ENCODE results near the gene SEM1.

DNA sequence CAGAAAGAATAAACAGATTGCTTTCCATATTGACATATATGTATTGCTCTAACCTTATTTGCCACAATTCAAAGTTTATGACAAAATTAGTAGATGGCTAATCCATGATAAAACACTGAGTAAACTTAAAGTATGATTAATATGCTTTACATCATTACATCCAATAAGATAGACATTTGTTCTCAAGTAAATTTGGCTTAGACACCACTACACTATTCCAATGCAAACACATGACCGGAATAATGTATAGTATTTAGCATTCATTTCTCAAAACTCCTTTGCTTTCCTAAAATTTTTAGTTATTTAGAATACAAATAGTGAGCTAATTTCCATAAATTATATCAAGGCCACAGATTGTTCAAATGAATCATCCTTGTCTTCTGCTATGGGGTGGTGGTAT lies 20.2 kb downstream of the SEM1 start:
- TF ChIP-seq, protein P1, sequence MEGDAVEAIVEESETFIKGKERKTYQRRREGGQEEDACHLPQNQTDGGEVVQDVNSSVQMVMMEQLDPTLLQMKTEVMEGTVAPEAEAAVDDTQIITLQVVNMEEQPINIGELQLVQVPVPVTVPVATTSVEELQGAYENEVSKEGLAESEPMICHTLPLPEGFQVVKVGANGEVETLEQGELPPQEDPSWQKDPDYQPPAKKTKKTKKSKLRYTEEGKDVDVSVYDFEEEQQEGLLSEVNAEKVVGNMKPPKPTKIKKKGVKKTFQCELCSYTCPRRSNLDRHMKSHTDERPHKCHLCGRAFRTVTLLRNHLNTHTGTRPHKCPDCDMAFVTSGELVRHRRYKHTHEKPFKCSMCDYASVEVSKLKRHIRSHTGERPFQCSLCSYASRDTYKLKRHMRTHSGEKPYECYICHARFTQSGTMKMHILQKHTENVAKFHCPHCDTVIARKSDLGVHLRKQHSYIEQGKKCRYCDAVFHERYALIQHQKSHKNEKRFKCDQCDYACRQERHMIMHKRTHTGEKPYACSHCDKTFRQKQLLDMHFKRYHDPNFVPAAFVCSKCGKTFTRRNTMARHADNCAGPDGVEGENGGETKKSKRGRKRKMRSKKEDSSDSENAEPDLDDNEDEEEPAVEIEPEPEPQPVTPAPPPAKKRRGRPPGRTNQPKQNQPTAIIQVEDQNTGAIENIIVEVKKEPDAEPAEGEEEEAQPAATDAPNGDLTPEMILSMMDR (IDR thresholded peaks at IDR 0.05): no peak
- no peak for TF ChIP-seq POLR2A (IDR thresholded peaks at IDR 0.05)

All from uterus (tissue), 2 donors.